Neural cell (in vitro differentiated cells): ENCODE results near the gene GPR63. TPM values are rescaled to one million over a fixed set of nuclear protein-coding genes. Genes with fewer than 3 reads are reported as not detected.

ENCODE experiments used
- H2AFZ ChIP-seq: fragments of 200-600, 300-800 bp; sonication (generic), shearing (Covaris generic); 2 replicates; pipeline ENCODE4 v1.6.0; 2014; ENCODE audit warnings: low read depth, mild to moderate bottlenecking, antibody characterized with exemption, low read length, moderate library complexity
- H3F3A ChIP-seq: fragments of 200-600 bp; shearing (Covaris generic); 2 replicates; pipeline ENCODE4 v1.6.1; 2016; ENCODE audit warnings: mild to moderate bottlenecking, moderate library complexity, mixed read lengths, antibody characterized with exemption, low read length; ENCODE audit not compliant: insufficient read depth, poor library complexity, severe bottlenecking
- H3K27ac ChIP-seq: fragments of 200-600, 300-800 bp; sonication (generic), shearing (Covaris generic); 2 replicates; pipeline ENCODE4 v1.5.1; 2014; ENCODE audit warnings: mild to moderate bottlenecking, low read length, moderate library complexity
- H3K27me3 ChIP-seq: fragments of 300-800, 200-600 bp; sonication (generic), shearing (Covaris generic); 2 replicates; pipeline ENCODE4 v1.6.0; 2014; ENCODE audit warnings: mild to moderate bottlenecking, low read depth, low read length, moderate library complexity; ENCODE audit not compliant: insufficient read depth
- H3K36me3 ChIP-seq: fragments of 300-800, 200-600 bp; sonication (generic), shearing (Covaris generic); 2 replicates; pipeline ENCODE4 v1.5.1; 2014; ENCODE audit warnings: mild to moderate bottlenecking, antibody characterized with exemption, low read length, moderate library complexity; ENCODE audit not compliant: insufficient read depth
- H3K4me2 ChIP-seq: fragments of 300-800, 200-600 bp; sonication (generic), shearing (Covaris generic); 2 replicates; pipeline ENCODE4 v1.6.0; 2014; ENCODE audit warnings: mild to moderate bottlenecking, low read length
- H3K4me3 ChIP-seq: fragments of 300-800, 200-600 bp; sonication (generic), shearing (Covaris generic); 2 replicates; pipeline ENCODE4 v1.5.1; 2014; ENCODE audit warnings: mild to moderate bottlenecking, low read length, moderate library complexity
- H3K79me2 ChIP-seq: fragments of 200-600 bp; shearing (Covaris generic); replicated peaks from 2 replicates; pipeline ENCODE4 v1.6.0; 2014; ENCODE audit warnings: mild to moderate bottlenecking, low read length, moderate library complexity; ENCODE audit not compliant: insufficient read depth
- H3K9ac ChIP-seq: fragments of 300-800, 200-600 bp; sonication (generic), shearing (Covaris generic); 2 replicates; pipeline ENCODE4 v1.6.1; 2016; ENCODE audit warnings: mild to moderate bottlenecking, low read length, mixed read lengths
- H3K9me2 ChIP-seq: fragments of 200-600 bp; shearing (Covaris generic); 2 replicates; pipeline ENCODE4 v1.6.1; 2016; ENCODE audit warnings: mild to moderate bottlenecking, low read length, mixed read lengths; ENCODE audit not compliant: insufficient read depth
- H3K9me3 ChIP-seq: fragments of 200-600, 300-800 bp; sonication (generic), shearing (Covaris generic); 2 replicates; pipeline ENCODE4 v1.6.1; 2016; ENCODE audit warnings: mild to moderate bottlenecking, mixed run types, low read length, moderate library complexity, mixed read lengths
- H4K20me1 ChIP-seq: fragments of 200-600 bp; shearing (Covaris generic); 2 replicates; pipeline ENCODE4 v1.6.1; 2016; ENCODE audit warnings: mild to moderate bottlenecking, mixed run types; ENCODE audit not compliant: insufficient read depth
- CTCF ChIP-seq: fragments of 450-650 bp; IDR thresholded peaks from 2 replicates; pipeline ENCODE4 v1.5.1; 2014; ENCODE audit warnings: antibody characterized with exemption, mild to moderate bottlenecking, moderate library complexity; ENCODE audit not compliant: poor library complexity, severe bottlenecking
- EP300 ChIP-seq: fragments of 450-650 bp; conservative IDR thresholded peaks from 2 replicates; pipeline ENCODE4 v1.6.1; 2014; ENCODE audit warnings: antibody characterized with exemption, mild to moderate bottlenecking, moderate library complexity; ENCODE audit not compliant: poor library complexity, severe bottlenecking
- EZH2 ChIP-seq: fragments of 200-600, 300-800 bp; shearing (Covaris generic), sonication (generic); IDR thresholded peaks from 2 replicates; pipeline ENCODE4 v1.6.1; 2014; ENCODE audit warnings: antibody characterized with exemption, low read length, borderline replicate concordance, mild to moderate bottlenecking; ENCODE audit not compliant: insufficient read depth, poor library complexity, severe bottlenecking
- MXI1 ChIP-seq: fragments of 450-650 bp; conservative IDR thresholded peaks from 2 replicates; pipeline ENCODE4 v1.6.1; 2014; ENCODE audit warnings: antibody characterized with exemption, mild to moderate bottlenecking; ENCODE audit not compliant: poor library complexity, severe bottlenecking
- POLR2AphosphoS5 ChIP-seq: IDR thresholded peaks from 2 replicates; pipeline ENCODE4 v1.6.1; 2012
- RAD21 ChIP-seq: fragments of 450-650 bp; conservative IDR thresholded peaks from 2 replicates; pipeline ENCODE4 v1.6.1; 2014; ENCODE audit warnings: antibody characterized with exemption, mild to moderate bottlenecking, moderate library complexity
- SMC3 ChIP-seq: fragments of 450-650 bp; conservative IDR thresholded peaks from 2 replicates; pipeline ENCODE4 v1.6.1; 2014; ENCODE audit warnings: antibody characterized with exemption, mild to moderate bottlenecking, moderate library complexity; ENCODE audit not compliant: poor library complexity
- TAF1 ChIP-seq: IDR thresholded peaks from 2 replicates; pipeline ENCODE4 v1.6.1; 2012; ENCODE audit warnings: low read depth
- polyA plus RNA-seq: library from polyadenylated mRNA; depleted of rRNA; stranded (reverse); fragments of >200 nt; gene quantifications from 2 replicates; pipeline ENCODE4 v1.2.3, GENCODE V29; 2014
- TF ChIP-seq, protein P1 (sequence below): IDR thresholded peaks from 2 replicates; pipeline ENCODE4 v1.6.1; 2012; ENCODE audit warnings: borderline replicate concordance

GPR63 gene
- polyA plus RNA-seq, 1 donor from 2014 or later, result 1.6 TPM

GRCh38 chr6:96811670-96812069 lies 25.6 kb downstream of the GPR63 start:
- H3K9me3 ChIP-seq, result no peaks in the 10 kb centered on the region
- no peak for TF ChIP-seq EP300
- TF ChIP-seq EZH2, result no peak
- TF ChIP-seq RAD21, result no peak
- TF ChIP-seq POLR2AphosphoS5, result no peak
- TF ChIP-seq TAF1, result no peak
- TF ChIP-seq, protein P1, sequence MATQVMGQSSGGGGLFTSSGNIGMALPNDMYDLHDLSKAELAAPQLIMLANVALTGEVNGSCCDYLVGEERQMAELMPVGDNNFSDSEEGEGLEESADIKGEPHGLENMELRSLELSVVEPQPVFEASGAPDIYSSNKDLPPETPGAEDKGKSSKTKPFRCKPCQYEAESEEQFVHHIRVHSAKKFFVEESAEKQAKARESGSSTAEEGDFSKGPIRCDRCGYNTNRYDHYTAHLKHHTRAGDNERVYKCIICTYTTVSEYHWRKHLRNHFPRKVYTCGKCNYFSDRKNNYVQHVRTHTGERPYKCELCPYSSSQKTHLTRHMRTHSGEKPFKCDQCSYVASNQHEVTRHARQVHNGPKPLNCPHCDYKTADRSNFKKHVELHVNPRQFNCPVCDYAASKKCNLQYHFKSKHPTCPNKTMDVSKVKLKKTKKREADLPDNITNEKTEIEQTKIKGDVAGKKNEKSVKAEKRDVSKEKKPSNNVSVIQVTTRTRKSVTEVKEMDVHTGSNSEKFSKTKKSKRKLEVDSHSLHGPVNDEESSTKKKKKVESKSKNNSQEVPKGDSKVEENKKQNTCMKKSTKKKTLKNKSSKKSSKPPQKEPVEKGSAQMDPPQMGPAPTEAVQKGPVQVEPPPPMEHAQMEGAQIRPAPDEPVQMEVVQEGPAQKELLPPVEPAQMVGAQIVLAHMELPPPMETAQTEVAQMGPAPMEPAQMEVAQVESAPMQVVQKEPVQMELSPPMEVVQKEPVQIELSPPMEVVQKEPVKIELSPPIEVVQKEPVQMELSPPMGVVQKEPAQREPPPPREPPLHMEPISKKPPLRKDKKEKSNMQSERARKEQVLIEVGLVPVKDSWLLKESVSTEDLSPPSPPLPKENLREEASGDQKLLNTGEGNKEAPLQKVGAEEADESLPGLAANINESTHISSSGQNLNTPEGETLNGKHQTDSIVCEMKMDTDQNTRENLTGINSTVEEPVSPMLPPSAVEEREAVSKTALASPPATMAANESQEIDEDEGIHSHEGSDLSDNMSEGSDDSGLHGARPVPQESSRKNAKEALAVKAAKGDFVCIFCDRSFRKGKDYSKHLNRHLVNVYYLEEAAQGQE, result no peak
- TF ChIP-seq CTCF, result no peak
- no peak for TF ChIP-seq MXI1
- TF ChIP-seq SMC3, result no peak
- H3K27me3 ChIP-seq, result no peaks in the 10 kb centered on the region
- H3K4me3 ChIP-seq, result no peak overlapping the region
- no peaks in the 10 kb centered on the region for H4K20me1 ChIP-seq
- H2AFZ ChIP-seq, result no peak overlapping the region
- H3F3A ChIP-seq, result no peaks in the 10 kb centered on the region
- H3K27ac ChIP-seq, result no peak overlapping the region
- no peaks in the 10 kb centered on the region for H3K36me3 ChIP-seq
- no peaks in the 10 kb centered on the region for H3K9me2 ChIP-seq
- H3K79me2 ChIP-seq, result no peaks in the 10 kb centered on the region
- no peak overlapping the region for H3K9ac ChIP-seq
- H3K4me2 ChIP-seq, result no peak overlapping the region

- H3F3A ChIP-seq, result no peaks in the 10 kb centered on the region
- no peak overlapping the region for H3K4me2 ChIP-seq
- H2AFZ ChIP-seq, result no peak overlapping the region
- no peaks in the 10 kb centered on the region for H3K79me2 ChIP-seq
- H3K9me3 ChIP-seq, result no peaks in the 10 kb centered on the region
- H3K4me3 ChIP-seq, result no peak overlapping the region
- H3K27me3 ChIP-seq, result no peaks in the 10 kb centered on the region
- no peak overlapping the region for H3K9ac ChIP-seq
- no peaks in the 10 kb centered on the region for H4K20me1 ChIP-seq
- no peak overlapping the region for H3K27ac ChIP-seq
- no peaks in the 10 kb centered on the region for H3K36me3 ChIP-seq
- TF ChIP-seq, protein P1, result no peak
- no peak for TF ChIP-seq SMC3
- no peak for TF ChIP-seq MXI1
- no peak for TF ChIP-seq CTCF
- TF ChIP-seq EP300, result no peak
- no peak for TF ChIP-seq EZH2
- no peak for TF ChIP-seq RAD21
- TF ChIP-seq TAF1, result no peak
- no peak for TF ChIP-seq POLR2AphosphoS5
- no peaks in the 10 kb centered on the region for H3K9me2 ChIP-seq
Measured at GRCh38 chr6:96811136-96811535, 26.1 kb downstream of the GPR63 start.
